ENCODE data around the gene LPAR3. TPM values are rescaled to one million over a fixed set of nuclear protein-coding genes. Genes with fewer than 3 reads are reported as not detected.

Gene LPAR3
- total RNA-seq, 1 experiment from 2014 or later = 0.13 TPM

DNA sequence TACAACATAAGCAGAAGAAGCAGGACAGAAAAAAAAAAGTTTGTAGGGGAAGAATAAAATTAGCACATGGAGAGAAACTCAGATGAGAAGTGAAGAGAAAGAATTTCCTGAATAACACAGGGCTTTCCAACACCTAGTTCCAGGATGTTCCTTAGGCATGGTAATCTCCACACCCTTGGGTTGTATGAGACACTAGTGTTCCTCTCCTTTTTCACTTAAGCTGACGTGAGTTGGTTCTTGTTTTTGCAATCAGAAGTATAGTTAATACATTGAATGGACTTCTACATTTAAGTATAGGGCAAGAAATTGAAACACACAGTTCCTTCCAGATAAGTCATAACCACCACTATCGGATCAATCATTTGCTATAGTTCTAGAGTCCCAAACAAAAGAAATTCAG is 51.0 kb downstream of the LPAR3 start:
- POLR2A ChIA-PET (ENCODE audit: low non-redundant PET) = no interaction called here
- TF ChIP-seq, protein P1, sequence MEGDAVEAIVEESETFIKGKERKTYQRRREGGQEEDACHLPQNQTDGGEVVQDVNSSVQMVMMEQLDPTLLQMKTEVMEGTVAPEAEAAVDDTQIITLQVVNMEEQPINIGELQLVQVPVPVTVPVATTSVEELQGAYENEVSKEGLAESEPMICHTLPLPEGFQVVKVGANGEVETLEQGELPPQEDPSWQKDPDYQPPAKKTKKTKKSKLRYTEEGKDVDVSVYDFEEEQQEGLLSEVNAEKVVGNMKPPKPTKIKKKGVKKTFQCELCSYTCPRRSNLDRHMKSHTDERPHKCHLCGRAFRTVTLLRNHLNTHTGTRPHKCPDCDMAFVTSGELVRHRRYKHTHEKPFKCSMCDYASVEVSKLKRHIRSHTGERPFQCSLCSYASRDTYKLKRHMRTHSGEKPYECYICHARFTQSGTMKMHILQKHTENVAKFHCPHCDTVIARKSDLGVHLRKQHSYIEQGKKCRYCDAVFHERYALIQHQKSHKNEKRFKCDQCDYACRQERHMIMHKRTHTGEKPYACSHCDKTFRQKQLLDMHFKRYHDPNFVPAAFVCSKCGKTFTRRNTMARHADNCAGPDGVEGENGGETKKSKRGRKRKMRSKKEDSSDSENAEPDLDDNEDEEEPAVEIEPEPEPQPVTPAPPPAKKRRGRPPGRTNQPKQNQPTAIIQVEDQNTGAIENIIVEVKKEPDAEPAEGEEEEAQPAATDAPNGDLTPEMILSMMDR (conservative IDR thresholded peaks at IDR 0.05; ENCODE audit: low read depth, low read length) = no peak
- TF ChIP-seq EZH2 (IDR thresholded peaks at IDR 0.05; ENCODE audit: borderline replicate concordance, low read depth, low read length, poor library complexity, severe bottlenecking) = no peak
- CTCF ChIA-PET = no interaction called here
- intact Hi-C loops (cut with micrococcal nuclease; ENCODE audit: unreplicated experiment) = no loop called here
- H3K27ac ChIP-seq (ENCODE audit: low read depth, low read length, poor library complexity, severe bottlenecking) = no peak overlapping the region
- H3K4me1 ChIP-seq (ENCODE audit: insufficient read depth, low read length, poor library complexity, severe bottlenecking) = no peaks in the 10 kb centered on the region
- no peaks in the 10 kb centered on the region for H3K36me3 ChIP-seq (ENCODE audit: insufficient read depth, low read length, poor library complexity, severe bottlenecking)
- peaks cover 20% of the 10 kb centered on the region for H3K27me3 ChIP-seq (replicated peaks; ENCODE audit: insufficient read depth, low read depth, low read length, poor library complexity)
- no peak for DNase-seq (ENCODE audit: low spot score)
- H3K4me3 ChIP-seq (ENCODE audit: low read depth, low read length, poor library complexity, severe bottlenecking) = no peak overlapping the region
- H3K9me3 ChIP-seq (ENCODE audit: low read depth, low read length, poor library complexity, severe bottlenecking) = no peaks in the 10 kb centered on the region
- BruUV-seq (replicated peaks) = no TSS peak

DNA sequence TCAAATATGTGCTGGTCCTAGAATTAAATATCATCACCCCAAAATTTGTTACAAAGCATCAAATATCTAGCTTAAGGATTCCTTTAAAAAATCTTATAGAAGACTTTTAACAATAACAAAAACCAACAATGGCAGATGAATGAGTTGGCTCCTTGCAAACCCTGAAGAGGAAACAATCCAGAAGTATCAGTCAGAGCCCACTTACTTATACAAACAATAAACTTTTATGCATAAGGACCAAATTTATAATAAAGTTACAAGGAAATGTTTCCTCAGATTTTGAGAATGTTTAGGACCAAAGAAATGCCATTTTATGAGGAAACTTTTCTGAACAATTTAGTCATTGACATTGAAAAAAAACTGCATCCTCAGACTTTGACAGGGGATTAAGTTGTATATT is 52.7 kb downstream of the LPAR3 start:
- CTCF ChIA-PET = no interaction called here
- no peak for DNase-seq (ENCODE audit: low spot score)
- BruUV-seq (replicated peaks) = no TSS peak

DNA sequence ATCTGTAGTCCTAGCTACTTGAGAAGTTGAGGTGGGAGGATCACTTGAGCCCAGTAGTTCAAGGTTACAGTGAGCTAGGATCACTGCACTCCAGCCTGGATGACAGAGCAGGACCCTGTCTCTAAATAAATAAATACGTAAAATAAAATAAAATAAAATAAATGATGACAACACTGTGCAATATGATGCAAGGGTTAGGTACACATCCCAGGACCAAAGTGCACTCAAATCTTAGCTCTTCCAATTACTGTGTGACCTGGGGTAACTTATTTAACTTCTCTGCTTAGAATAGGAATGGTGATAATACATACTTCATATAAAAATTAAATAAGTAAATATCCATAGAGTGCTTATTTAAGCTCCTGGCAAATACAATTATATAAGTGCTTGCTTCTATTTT is 53.5 kb downstream of the LPAR3 start:
- Histone ChIP-seq H3K36me3 (ENCODE audit: insufficient read depth, low read length, poor library complexity, severe bottlenecking) (no peaks in the 10 kb centered on the region), H3K4me1 (ENCODE audit: insufficient read depth, low read length, poor library complexity, severe bottlenecking) (no peaks in the 10 kb centered on the region), H3K27ac (ENCODE audit: low read depth, low read length, poor library complexity, severe bottlenecking) (no peak overlapping the region), H3K4me3 (ENCODE audit: low read depth, low read length, poor library complexity, severe bottlenecking) (no peak overlapping the region), H3K27me3 (replicated peaks; ENCODE audit: insufficient read depth, low read depth, low read length, poor library complexity) (peaks cover 20% of the 10 kb centered on the region), H3K9me3 (ENCODE audit: low read depth, low read length, poor library complexity, severe bottlenecking) (no peaks in the 10 kb centered on the region)
- BruUV-seq (replicated peaks) = no TSS peak
- intact Hi-C loops (cut with micrococcal nuclease; ENCODE audit: unreplicated experiment) = no loop called here
- CTCF ChIA-PET = no interaction called here
- no peak for DNase-seq (ENCODE audit: low spot score)
- TF ChIP-seq EZH2 (IDR thresholded peaks at IDR 0.05; ENCODE audit: borderline replicate concordance, low read depth, low read length, poor library complexity, severe bottlenecking) = no peak
- TF ChIP-seq, protein P1 (conservative IDR thresholded peaks at IDR 0.05; ENCODE audit: low read depth, low read length) = no peak
- POLR2A ChIA-PET (ENCODE audit: low non-redundant PET) = no interaction called here

More for the DNA sequence above, 52.7 kb downstream of the LPAR3 start:
- Histone ChIP-seq H3K27ac (ENCODE audit: low read depth, low read length, poor library complexity, severe bottlenecking) (no peak overlapping the region), H3K27me3 (replicated peaks; ENCODE audit: insufficient read depth, low read depth, low read length, poor library complexity) (peaks cover 20% of the 10 kb centered on the region), H3K4me3 (ENCODE audit: low read depth, low read length, poor library complexity, severe bottlenecking) (no peak overlapping the region), H3K4me1 (ENCODE audit: insufficient read depth, low read length, poor library complexity, severe bottlenecking) (no peaks in the 10 kb centered on the region), H3K9me3 (ENCODE audit: low read depth, low read length, poor library complexity, severe bottlenecking) (no peaks in the 10 kb centered on the region), H3K36me3 (ENCODE audit: insufficient read depth, low read length, poor library complexity, severe bottlenecking) (no peaks in the 10 kb centered on the region)
- intact Hi-C loops (cut with micrococcal nuclease; ENCODE audit: unreplicated experiment) = no loop called here
- POLR2A ChIA-PET (ENCODE audit: low non-redundant PET) = interaction anchor here (0.7 kb wide), 1 partner anchor 379 kb away, joined by 3 read pairs; no protein-coding TSS in a partner anchor
- TF ChIP-seq, protein P1 (conservative IDR thresholded peaks at IDR 0.05; ENCODE audit: low read depth, low read length) = no peak
- no peak for TF ChIP-seq EZH2 (IDR thresholded peaks at IDR 0.05; ENCODE audit: borderline replicate concordance, low read depth, low read length, poor library complexity, severe bottlenecking)

All from A673 (cell line).